Keratinocyte (primary cell): ENCODE results near the gene ERC1. TPM values are rescaled to one million over a fixed set of nuclear protein-coding genes. Genes with fewer than 3 reads are reported as not detected.

ENCODE experiments used
- DNase-seq: peaks from one replicate; pipeline ENCODE4 v3.0.0-alpha.2; 2011; ENCODE audit warnings: low read depth, missing footprints, low spot score
- FAIRE-seq: peaks from 2 replicates; lab custom pipeline; 2011; peaks lifted over from hg19 to GRCh38; lab: Jason Lieb, UNC
- H2AFZ ChIP-seq: 2 replicates; pipeline ENCODE4 v1.6.0; 2012; ENCODE audit warnings: low read length, control low read depth, inconsistent platforms; ENCODE audit not compliant: control insufficient read depth
- H3K27ac ChIP-seq: 2 replicates; pipeline ENCODE4 v1.5.1; 2011; ENCODE audit warnings: low read length; ENCODE audit not compliant: control insufficient read depth, insufficient read depth
- H3K27me3 ChIP-seq: 3 replicates; pipeline ENCODE4 v1.6.0; 2011; ENCODE audit warnings: low read length; ENCODE audit not compliant: control insufficient read depth, insufficient read depth; ENCODE audit errors: extremely low read depth
- H3K36me3 ChIP-seq, 2 experiments: 2 replicates in 1 of 2; 3 replicates in 1 of 2; pipeline ENCODE4 v1.5.1; 2011; ENCODE audit warnings: low read length in 2 of 2, mild to moderate bottlenecking in 1 of 2; ENCODE audit not compliant: control insufficient read depth in 2 of 2, insufficient read depth in 2 of 2; ENCODE audit errors: extremely low read depth in 1 of 2
- H3K4me1 ChIP-seq: 3 replicates; pipeline ENCODE4 v1.5.1; 2011; ENCODE audit warnings: low read length; ENCODE audit not compliant: control insufficient read depth, insufficient read depth; ENCODE audit errors: extremely low read depth
- H3K4me2 ChIP-seq: 3 replicates; pipeline ENCODE4 v1.6.0; 2011; ENCODE audit warnings: low read depth, low read length; ENCODE audit not compliant: control insufficient read depth, insufficient read depth; ENCODE audit errors: extremely low read depth
- H3K4me3 ChIP-seq, 3 experiments: fragments of 200-600 bp in 1 of 3; sonication (generic) in 1 of 3; 2 replicates in 2 of 3; 3 replicates in 1 of 3; pipeline ENCODE4 v1.5.1; 2011 to 2016; ENCODE audit warnings: low read length in 3 of 3, mild to moderate bottlenecking in 3 of 3, control low read depth in 2 of 3, inconsistent platforms in 1 of 3, low read depth in 1 of 3, mixed read lengths in 1 of 3, mixed run types in 1 of 3, moderate library complexity in 1 of 3; ENCODE audit not compliant: control insufficient read depth in 2 of 3, insufficient read depth in 2 of 3; ENCODE audit errors: extremely low read depth in 1 of 3
- H3K79me2 ChIP-seq: 2 replicates; pipeline ENCODE4 v1.6.0; 2012; ENCODE audit warnings: low read length; ENCODE audit not compliant: control insufficient read depth, insufficient read depth
- H3K9ac ChIP-seq: 3 replicates; pipeline ENCODE4 v1.6.0; 2011; ENCODE audit warnings: low read length; ENCODE audit not compliant: control insufficient read depth, insufficient read depth; ENCODE audit errors: extremely low read depth
- H3K9me1 ChIP-seq: 3 replicates; pipeline ENCODE4 v1.6.0; 2011; ENCODE audit warnings: low read length; ENCODE audit not compliant: control insufficient read depth, insufficient read depth; ENCODE audit errors: extremely low read depth
- H3K9me3 ChIP-seq: 2 replicates; pipeline ENCODE4 v1.5.1; 2012; ENCODE audit warnings: low read depth, low read length; ENCODE audit not compliant: control insufficient read depth
- H4K20me1 ChIP-seq: 3 replicates; pipeline ENCODE4 v1.6.0; 2011; ENCODE audit warnings: low read length; ENCODE audit not compliant: control insufficient read depth, insufficient read depth; ENCODE audit errors: extremely low read depth
- CTCF ChIP-seq, 3 experiments: IDR thresholded peaks in 1 of 3; conservative IDR thresholded peaks in 1 of 3; optimal IDR thresholded peaks in 1 of 3; 2 replicates in 2 of 3; 3 replicates in 1 of 3; pipeline versions ENCODE3 to v1.5.1; 2011; ENCODE audit warnings: low read length in 3 of 3, mild to moderate bottlenecking in 3 of 3, moderate library complexity in 2 of 3, control low read depth in 1 of 3, inconsistent platforms in 1 of 3; ENCODE audit not compliant: insufficient read depth in 2 of 3; ENCODE audit errors: extremely low read depth in 1 of 3
- EZH2 ChIP-seq: IDR thresholded peaks from one replicate; pipeline ENCODE4 v1.6.1; 2012; ENCODE audit warnings: inconsistent platforms, mild to moderate bottlenecking, low read length, moderate library complexity
- dilution Hi-C: fragments of 300-500 bp; cut with MboI; formaldehyde crosslinking; loops from one replicate; pipeline ENCODE4 v1.7.0; 2020; ENCODE audit warnings: low sequenced_read_pairs; ENCODE audit not compliant: extremely low pct_ligation_motif_present
- polyA plus RNA-seq, 5 experiments: library from polyadenylated mRNA; depleted of rRNA in 3 of 5; stranded (reverse) in 3 of 5; stranded (forward) in 1 of 5; unstranded in 1 of 5; fragments of >200 nt; gene quantifications; 1 replicate in 1 of 5; 2 replicates in 3 of 5; 3 replicates in 1 of 5; pipeline versions ENCODE4 v1.2.1 to v1.2.3, GENCODE V29; 2011 to 2012; ENCODE audit warnings: missing spikeins in 2 of 5, low read depth in 1 of 5, low replicate concordance in 1 of 5

ERC1 gene
- polyA plus RNA-seq, 1 donor (not counting 4 experiments of a cell fraction or from before 2014, with no cell fraction given): 16.1 TPM

- H4K20me1 ChIP-seq: no peaks in the 10 kb centered on the region
- peak overlapping the region in 2 of 3 experiments; percentile 6 to 42 for H3K4me3 ChIP-seq
- H3K9ac ChIP-seq: peak overlapping the region; percentile 49
- peaks cover 26% of the 10 kb centered on the region for H3K4me1 ChIP-seq
- H3K4me2 ChIP-seq: peak overlapping the region; percentile 65
- DNase-seq: no peak
- H3K79me2 ChIP-seq: no peaks in the 10 kb centered on the region
- H2AFZ ChIP-seq: peak overlapping the region; percentile 36
- FAIRE-seq: peak; percentile 93
- H3K9me3 ChIP-seq: no peaks in the 10 kb centered on the region
- H3K36me3 ChIP-seq: no peaks in the 10 kb centered on the region
- H3K27ac ChIP-seq: peak overlapping the region; percentile 87
- no peaks in the 10 kb centered on the region for H3K9me1 ChIP-seq
- H3K27me3 ChIP-seq: no peaks in the 10 kb centered on the region
- dilution Hi-C loops: no loop called here
- TF ChIP-seq EZH2 (no peak), CTCF (optimal IDR thresholded peaks at IDR 0.05 in 1 of 3, IDR thresholded peaks at IDR 0.05 in 1 of 3, conservative IDR thresholded peaks at IDR 0.05 in 1 of 3; ENCODE audit: extremely low read depth in 1 of 3, insufficient read depth in 2 of 3, low read length in 3 of 3) (no peak)
Observed at GRCh38 chr12:1217191-1217949, 226.3 kb downstream of the ERC1 start.

- no peak overlapping the region for H2AFZ ChIP-seq
- no peak for DNase-seq
- H3K27ac ChIP-seq: no peak overlapping the region
- H3K36me3 ChIP-seq: no peaks in the 10 kb centered on the region
- H4K20me1 ChIP-seq: no peaks in the 10 kb centered on the region
- H3K79me2 ChIP-seq: no peaks in the 10 kb centered on the region
- no peaks in the 10 kb centered on the region for H3K9me1 ChIP-seq
- FAIRE-seq: peak; percentile 71
- no peaks in the 10 kb centered on the region for H3K9me3 ChIP-seq
- H3K4me2 ChIP-seq: no peak overlapping the region
- dilution Hi-C loops: no loop called here
- H3K4me3 ChIP-seq: no peak overlapping the region
- H3K27me3 ChIP-seq: no peaks in the 10 kb centered on the region
- peaks cover 23% of the 10 kb centered on the region for H3K4me1 ChIP-seq
- TF ChIP-seq CTCF (optimal IDR thresholded peaks at IDR 0.05 in 1 of 3, IDR thresholded peaks at IDR 0.05 in 1 of 3, conservative IDR thresholded peaks at IDR 0.05 in 1 of 3; ENCODE audit: extremely low read depth in 1 of 3, insufficient read depth in 2 of 3, low read length in 3 of 3): no peak
- no peak overlapping the region for H3K9ac ChIP-seq
Observed at GRCh38 chr12:1218369-1218768, 227.3 kb downstream of the ERC1 start.
